RWPE1 (cell line): Measurements from ENCODE around the gene GPR151.
A peak's percentile ranks its signal among the peaks of the same experiment; 100 is the strongest.

ENCODE experiments used
- CTCF ChIA-PET: fragments of 350-600 bp; sonication (Branson Sonifier 250); formaldehyde crosslinking; extraction: SDS; loops from one replicate; lab custom pipeline; 2021; lab: Yijun Ruan, JAX
- POLR2A ChIA-PET: fragments of 400-600 bp; formaldehyde crosslinking; extraction: SDS; loops from one replicate; lab custom pipeline; 2020; ENCODE audit warnings: antibody characterized with exemption; ENCODE audit not compliant: low non-redundant PET; lab: Yijun Ruan, JAX
- DNase-seq: peaks from one replicate; pipeline ENCODE4 v3.0.0; 2012; ENCODE audit warnings: low spot score
- H3K27ac ChIP-seq: fragments of 450-650 bp; 2 replicates; pipeline ENCODE4 v1.5.1; 2017
- CTCF ChIP-seq: fragments of 450-650 bp; conservative IDR thresholded peaks from 2 replicates; pipeline ENCODE4 v1.5.1; 2017; ENCODE audit warnings: low read depth, mild to moderate bottlenecking

The GPR151 gene

GRCh38 chr5:146467760-146468159 lies 48.2 kb downstream of the GPR151 start:
- no peak for DNase-seq

GRCh38 chr5:146466521-146467349 lies 49.3 kb downstream of the GPR151 start:
- H3K27ac ChIP-seq, result no peak overlapping the region
- POLR2A ChIA-PET, result no interaction called here
- peak; percentile 71 for TF ChIP-seq CTCF
- CTCF ChIA-PET, result interaction anchor here (0.6 to 0.7 kb wide), 3 partner anchors 13 to 664 kb away, joined by 3 to 5 read pairs (median 4); no protein-coding TSS in a partner anchor
- DNase-seq, result peak; percentile 45

More at GRCh38 chr5:146467760-146468159, 48.2 kb downstream of the GPR151 start:
- no peak overlapping the region for H3K27ac ChIP-seq
- ChIA-PET POLR2A (no interaction called here), CTCF (interaction anchor here (0.6 kb wide), 1 partner anchor 29 kb away, joined by 3 read pairs; no protein-coding TSS in a partner anchor)
- no peak for TF ChIP-seq CTCF

GRCh38 chr5:146463446-146463845 lies 52.5 kb downstream of the GPR151 start:
- POLR2A ChIA-PET, result no interaction called here
- no peak for TF ChIP-seq CTCF
- CTCF ChIA-PET, result interaction anchor here (0.7 kb wide), 1 partner anchor 165 kb away, joined by 3 read pairs; no protein-coding TSS in a partner anchor
- H3K27ac ChIP-seq, result no peak overlapping the region
- DNase-seq, result no peak
